Erythroblast (primary cell): Measurements from ENCODE around the gene CCAR1.
"Not testable (repeated sequence)": the region's sequence is repeated elsewhere in the genome, so short reads cannot be mapped to it uniquely, and the experiment has no call there.

Experiments used
- DNase-seq, 2 experiments: peaks; one replicate each; lab custom pipeline; 2025; lab: John Stamatoyannopoulos, UW
- GATA1 ChIP-seq: IDR thresholded peaks from 2 replicates; pipeline ENCODE4 v1.6.1; 2011; ENCODE audit warnings: low read depth, mild to moderate bottlenecking, control low read depth, low read length, moderate library complexity
- POLR2A ChIP-seq: IDR thresholded peaks from 2 replicates; pipeline ENCODE4 v1.6.1; 2011; ENCODE audit warnings: mild to moderate bottlenecking, low read length

Gene CCAR1, protein sequence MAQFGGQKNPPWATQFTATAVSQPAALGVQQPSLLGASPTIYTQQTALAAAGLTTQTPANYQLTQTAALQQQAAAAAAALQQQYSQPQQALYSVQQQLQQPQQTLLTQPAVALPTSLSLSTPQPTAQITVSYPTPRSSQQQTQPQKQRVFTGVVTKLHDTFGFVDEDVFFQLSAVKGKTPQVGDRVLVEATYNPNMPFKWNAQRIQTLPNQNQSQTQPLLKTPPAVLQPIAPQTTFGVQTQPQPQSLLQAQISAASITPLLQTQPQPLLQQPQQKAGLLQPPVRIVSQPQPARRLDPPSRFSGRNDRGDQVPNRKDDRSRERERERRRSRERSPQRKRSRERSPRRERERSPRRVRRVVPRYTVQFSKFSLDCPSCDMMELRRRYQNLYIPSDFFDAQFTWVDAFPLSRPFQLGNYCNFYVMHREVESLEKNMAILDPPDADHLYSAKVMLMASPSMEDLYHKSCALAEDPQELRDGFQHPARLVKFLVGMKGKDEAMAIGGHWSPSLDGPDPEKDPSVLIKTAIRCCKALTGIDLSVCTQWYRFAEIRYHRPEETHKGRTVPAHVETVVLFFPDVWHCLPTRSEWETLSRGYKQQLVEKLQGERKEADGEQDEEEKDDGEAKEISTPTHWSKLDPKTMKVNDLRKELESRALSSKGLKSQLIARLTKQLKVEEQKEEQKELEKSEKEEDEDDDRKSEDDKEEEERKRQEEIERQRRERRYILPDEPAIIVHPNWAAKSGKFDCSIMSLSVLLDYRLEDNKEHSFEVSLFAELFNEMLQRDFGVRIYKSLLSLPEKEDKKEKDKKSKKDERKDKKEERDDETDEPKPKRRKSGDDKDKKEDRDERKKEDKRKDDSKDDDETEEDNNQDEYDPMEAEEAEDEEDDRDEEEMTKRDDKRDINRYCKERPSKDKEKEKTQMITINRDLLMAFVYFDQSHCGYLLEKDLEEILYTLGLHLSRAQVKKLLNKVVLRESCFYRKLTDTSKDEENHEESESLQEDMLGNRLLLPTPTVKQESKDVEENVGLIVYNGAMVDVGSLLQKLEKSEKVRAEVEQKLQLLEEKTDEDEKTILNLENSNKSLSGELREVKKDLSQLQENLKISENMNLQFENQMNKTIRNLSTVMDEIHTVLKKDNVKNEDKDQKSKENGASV

DNA sequence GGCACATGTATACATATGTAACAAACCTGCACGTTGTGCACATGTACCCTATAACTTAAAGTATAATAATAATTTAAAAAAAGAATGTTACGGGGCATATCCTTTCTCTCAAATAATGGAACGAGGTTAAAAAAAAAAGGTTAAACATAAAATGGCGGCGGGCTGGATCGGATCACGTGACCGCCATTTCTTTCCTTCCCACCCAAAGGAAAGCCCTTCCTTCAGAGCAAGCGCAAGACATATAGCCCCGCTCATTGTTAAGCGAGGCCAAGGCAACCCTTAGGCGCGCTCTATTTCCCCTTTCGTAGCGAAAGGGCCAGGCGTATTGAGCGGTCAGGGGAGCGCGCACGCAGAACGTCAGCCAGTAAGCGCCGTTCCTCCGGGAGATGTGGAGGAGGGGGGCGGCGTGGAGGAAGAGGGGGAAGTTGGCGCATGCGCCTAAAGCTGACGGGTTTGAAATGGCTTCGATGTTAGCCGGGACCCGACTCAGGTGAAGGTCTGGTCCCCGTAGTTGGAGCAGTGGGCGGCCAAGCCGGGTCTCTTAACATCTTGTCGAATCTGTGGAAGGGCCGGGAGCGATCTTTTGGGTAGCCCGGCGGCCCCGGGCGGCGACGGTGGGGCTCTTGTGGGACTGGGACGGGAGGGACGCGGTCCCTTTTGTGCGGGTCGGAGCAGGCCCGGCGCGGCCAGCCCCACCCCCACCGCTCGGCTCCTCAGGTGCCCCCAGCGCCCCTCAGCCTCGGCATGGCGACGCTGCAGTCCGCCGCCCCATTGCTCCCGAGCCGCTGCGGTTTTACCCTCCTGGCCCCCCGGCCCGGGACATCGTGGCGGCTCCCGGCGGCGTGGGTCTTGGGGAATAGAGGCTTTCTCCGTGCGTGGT, at the start of gene CCAR1:
Gene CCAR1 (plus strand): TSS at position 447 of the 880 bp plus-strand sequence. CDS start 1,266 bp downstream, outside the sequence.
- DNase-seq: peak; percentile 98
- TF ChIP-seq GATA1: no peak
- peak; percentile 89 for TF ChIP-seq POLR2A

DNA sequence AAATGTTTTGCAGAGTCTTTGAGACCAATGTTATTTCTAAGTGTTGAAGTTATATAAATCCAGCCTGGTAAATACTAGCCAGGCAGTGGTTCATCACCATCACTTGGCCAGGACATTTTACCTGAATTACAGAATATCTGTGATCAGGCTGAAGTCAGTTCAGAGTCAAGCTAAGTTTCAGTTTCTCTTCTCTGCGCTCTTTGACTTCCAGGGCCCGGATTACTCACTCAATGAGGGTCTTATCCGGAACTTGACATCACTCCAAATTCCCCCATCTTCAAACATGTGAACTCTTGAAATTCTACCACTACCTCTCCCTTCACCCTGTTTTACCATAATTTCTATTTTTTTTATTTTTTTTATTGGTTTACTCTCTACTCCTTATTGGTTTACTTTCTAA, 36.6 kb upstream of the CCAR1 start:
- DNase-seq: no peak
- no peak for TF ChIP-seq POLR2A
- TF ChIP-seq GATA1: no peak

DNA sequence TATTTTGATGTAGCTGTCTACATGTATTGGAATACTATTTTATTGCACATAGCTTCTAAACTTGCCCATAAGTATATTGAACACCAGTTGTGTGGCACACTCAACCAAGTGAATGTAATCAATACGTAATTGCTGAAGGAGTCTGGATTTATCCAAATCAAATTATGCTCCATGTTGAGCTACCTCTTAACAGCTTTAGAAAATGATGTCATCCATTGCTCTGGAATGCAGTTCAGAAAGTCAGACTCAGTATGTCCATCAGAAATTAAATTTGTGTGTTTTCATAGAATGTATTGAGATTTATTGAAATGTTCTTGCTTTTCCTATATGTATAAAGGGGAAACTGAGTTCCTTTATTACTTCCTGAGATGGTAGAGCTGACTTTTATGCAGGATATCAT, 25.0 kb upstream of the CCAR1 start:
- no peak for TF ChIP-seq POLR2A
- no peak for TF ChIP-seq GATA1
- no peak for DNase-seq

DNA sequence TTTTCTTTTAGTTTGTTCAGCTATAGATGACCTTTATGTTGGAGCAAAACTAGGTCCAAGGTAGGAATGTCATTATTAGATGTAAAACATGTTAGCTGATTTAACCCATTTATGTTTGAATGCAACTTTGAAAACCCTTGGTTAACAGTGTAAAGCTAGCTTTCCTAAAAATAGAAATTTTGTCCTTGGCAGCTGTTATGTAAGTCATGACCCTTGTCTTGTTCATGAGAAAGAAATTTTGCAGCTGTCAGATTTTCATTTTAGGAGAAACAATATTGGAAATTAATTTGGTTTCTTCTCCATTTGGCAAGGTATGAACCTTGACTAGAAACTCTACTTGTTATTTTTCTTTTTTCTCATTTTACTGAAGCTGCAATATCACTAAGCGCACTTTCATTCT, 23.9 kb upstream of the CCAR1 start:
- no peak for TF ChIP-seq POLR2A
- TF ChIP-seq GATA1: no peak

DNA sequence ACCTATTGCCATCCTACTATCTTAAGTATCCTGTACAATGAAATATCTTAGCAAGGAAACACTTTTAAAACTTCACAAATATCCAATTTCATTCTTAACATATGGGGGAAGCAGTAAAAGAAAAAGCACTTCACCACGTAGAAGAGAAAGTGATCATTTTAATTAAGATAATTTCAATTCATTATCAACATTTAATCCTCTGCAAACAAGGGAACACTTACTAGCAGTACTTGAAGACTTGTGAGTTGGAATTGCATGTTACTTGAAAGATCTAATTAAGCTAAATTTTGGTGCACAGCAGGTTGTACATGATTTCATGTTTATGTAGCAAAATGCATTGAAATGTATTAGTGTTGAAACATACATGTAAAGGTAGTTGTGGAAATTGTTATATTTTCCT, 20.8 kb upstream of the CCAR1 start:
- no peak for TF ChIP-seq POLR2A
- no peak for TF ChIP-seq GATA1

More for the DNA sequence above, 23.9 kb upstream of the CCAR1 start:
- DNase-seq: no peak

DNA sequence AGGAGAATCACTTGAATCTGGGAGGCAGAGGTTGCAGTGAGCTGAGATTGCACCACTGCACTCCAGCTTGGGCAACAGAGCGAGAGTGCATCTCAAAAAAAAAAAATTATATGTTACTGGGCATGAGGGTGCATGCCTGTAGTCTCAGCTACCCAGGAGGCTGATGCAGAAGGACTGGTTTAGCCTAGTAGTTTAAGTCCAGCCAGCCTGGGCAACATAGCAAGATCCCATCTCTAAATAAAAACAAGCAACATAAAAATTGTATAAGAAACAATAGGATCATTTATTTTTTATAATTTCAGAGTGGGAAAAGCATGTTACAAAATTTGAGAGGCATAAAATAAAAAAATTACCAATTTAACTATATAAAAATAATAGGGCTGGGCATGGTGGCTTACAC, 15.5 kb upstream of the CCAR1 start:
- no peak for DNase-seq

More for the DNA sequence above, 20.8 kb upstream of the CCAR1 start:
- no peak for DNase-seq

DNA sequence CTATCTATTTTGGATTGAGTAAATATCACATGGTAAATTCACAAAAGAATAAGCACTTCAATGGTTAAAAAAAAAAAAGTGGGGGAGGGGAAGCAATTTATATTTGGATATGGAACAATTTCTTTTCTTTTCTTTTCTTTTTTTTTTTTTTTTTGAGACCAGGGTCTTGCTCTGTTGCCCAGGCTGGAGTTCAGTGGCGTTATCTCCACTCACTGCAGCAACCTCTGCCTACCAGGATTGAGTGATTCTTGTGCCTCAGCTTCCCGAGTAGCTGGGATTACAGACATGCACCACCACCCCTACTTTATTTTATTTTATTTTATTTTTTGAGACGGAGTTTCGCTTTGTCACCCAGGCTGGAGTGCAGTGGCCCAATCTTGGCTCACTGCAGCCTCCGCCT, 12.1 kb upstream of the CCAR1 start:
- DNase-seq: not testable (repeated sequence)

More for the DNA sequence above, 15.5 kb upstream of the CCAR1 start:
- no peak for TF ChIP-seq GATA1
- no peak for TF ChIP-seq POLR2A

DNA sequence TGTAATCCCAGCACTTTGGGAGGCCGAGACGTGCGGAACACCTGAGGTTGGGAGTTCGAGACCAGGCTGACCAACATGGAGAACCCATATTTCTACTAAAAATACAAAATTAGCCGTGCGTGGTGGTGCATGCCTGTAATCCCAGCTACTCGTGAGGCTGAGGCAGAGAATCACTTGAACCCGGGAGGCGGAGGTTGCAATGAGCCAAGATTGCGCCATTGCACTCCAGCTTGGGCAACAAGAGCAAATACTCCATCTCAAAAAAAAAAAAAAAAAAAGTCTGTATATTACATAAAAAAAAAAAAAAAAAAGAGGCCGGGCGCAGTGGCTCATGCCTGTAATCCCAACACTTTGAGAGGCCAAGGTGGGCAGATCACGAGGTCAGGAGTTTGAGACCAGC, 8.0 kb upstream of the CCAR1 start:
- not testable (repeated sequence) for DNase-seq

DNA sequence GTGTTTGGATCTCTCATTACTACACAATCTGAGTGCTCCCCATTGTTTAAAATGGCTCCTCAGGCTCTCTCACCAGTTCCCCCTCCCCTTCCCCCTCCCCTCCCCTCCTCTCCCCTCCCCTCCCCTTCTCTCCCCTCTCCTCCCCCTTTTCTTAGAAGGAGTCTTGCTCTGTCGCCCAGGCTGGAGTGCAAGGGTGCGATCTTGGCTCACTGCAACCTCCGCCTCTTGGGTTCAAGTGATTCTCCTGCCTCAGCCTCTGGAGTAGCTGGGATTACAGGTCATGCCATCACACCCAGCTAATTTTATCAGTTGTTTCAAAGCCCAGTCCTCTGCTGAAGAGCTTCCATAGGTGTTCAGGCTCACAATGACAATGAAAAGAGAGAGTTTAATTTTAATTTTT, 3.6 kb upstream of the CCAR1 start:
- TF ChIP-seq POLR2A (no peak), GATA1 (no peak)
- no peak for DNase-seq

DNA sequence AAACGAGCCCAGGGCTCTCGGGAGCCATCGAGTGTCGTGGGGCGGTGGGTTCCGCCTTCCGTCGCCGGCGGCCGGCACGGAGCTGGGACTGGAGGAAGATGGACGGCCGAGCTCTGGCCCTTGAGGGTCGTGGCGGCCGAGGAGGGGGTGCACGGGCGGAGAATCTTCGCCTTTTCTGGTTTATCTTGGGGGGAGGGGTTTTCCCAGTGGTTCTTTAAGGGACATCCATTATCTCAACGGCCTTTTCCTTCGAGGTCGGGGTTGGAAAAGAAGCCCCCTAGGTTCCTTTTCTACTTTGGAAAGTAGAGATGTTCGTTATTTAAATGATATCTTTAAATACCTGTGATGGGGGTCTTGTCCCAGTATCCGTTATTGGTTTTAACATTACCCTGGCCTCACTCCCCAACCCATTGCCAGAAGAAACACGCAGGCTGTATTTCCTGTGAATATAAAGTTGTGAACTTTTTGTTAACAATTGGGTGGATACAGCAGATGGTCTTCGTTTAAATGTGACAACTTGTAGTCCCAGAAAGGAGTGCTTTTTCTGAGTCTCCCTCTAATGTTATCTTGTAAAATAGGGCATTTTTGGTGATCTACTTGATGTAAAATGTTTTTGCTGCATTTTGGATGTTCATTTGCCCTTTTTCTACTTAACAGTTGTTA, 765 bp downstream of the CCAR1 start:
- TF ChIP-seq GATA1 (no peak), POLR2A (no peak)
- DNase-seq: peak; percentile 35 to 55

DNA sequence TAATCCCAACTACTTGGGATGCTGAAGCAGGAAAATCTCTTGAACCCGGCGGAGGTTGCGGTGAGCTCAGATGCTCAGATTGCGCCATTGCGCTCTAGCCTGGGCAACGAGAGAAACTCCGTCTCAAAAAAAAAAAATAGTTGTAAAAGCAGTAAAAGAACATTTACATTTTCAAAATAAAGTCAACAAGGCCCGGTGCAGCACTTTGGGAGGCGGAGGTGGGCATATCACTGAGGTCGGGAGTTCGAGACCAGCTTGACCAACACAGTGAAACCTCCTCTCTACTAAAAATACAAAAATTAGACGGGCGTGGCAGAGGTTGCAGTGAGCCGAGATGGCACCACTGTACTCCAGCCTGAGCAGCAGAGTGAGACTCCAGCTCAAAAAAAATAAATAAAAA, 4.0 kb downstream of the CCAR1 start:
- TF ChIP-seq POLR2A: no peak
- no peak for TF ChIP-seq GATA1
- DNase-seq: no peak

DNA sequence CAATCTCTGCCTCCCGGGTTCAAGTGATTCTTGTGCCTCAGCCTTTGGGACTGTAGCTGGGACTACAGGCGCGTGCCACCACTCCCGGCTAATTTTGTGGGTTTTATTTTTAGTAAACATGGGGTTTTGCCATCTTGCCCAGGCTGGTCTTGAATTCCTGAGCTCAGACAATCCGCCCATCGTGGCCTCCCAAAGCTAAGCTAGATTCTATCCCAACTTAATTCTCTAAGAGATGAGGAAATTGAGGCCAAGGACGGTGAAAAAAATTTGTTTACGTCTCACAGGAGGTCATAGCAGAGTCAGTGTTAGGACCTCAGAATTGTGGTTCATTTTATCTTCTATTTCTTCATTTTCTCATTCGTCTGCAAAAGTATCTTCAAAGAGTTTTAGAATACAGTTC, 6.1 kb downstream of the CCAR1 start:
- TF ChIP-seq GATA1 (no peak), POLR2A (no peak)
- DNase-seq: no peak

DNA sequence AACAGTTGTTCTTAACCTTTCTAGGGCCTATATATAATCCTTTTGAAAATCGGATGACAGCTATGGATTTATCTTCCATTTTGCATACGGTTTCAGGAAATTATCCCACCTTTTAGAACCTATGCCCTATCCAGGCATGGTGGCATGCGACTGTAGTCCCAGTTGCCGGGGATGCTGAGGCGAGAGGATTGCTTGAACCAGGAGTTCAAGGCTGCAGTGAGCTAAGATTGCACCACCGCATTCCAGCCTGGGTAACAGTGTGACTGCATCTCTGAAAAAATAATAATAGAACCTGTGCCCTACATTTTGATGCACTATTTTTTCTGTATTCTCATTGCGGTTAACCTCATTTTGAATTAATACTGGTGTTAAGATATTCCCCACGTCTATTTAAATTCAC, 11.6 kb downstream of the CCAR1 start:
- DNase-seq: no peak
- TF ChIP-seq POLR2A: no peak
- TF ChIP-seq GATA1: no peak
